ENCODE results near the gene MASP1.
A peak's percentile ranks its signal among the peaks of the same experiment; 100 is the strongest.

MASP1 gene

GRCh38 chr3:187305881-187306280 is 14.3 kb upstream of the MASP1 start:
- in situ Hi-C loops (cut with HindIII; ENCODE audit: low pct_ligation_motif_present, low sequenced_read_pairs) = no loop called here
- Histone ChIP-seq H3K27ac (no peak overlapping the region), H3K36me3 (replicated peaks) (no peaks in the 10 kb centered on the region), H3K4me3 (ENCODE audit: low read depth, low read length) (no peak overlapping the region), H3K27me3 (replicated peaks) (no peaks in the 10 kb centered on the region)
- no peak for TF ChIP-seq CTCF (IDR thresholded peaks at IDR 0.05; ENCODE audit: low read depth, low read length, missing control alignments)
- DNase-seq = no peak

DNA sequence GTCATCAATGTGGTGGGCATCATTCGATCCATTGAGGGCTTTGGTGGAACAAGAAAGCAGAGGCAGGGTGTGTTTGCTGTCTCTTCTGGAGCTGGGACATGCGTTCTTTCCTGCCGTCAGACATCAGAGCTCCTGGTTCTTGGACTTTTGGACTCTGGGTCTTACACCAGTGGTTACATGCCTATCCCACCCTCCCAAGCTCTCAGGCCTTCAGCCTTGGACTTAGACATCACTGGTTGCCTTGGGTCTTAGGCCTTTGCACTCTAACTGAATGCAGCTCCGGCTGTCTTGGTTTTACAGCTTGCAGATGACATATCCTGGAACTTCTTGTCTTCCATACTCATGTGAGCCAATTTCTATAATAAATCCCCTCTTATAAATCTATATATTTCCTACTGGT is 8.1 kb upstream of the MASP1 start:
- in situ Hi-C loops (cut with HindIII; ENCODE audit: low pct_ligation_motif_present, low sequenced_read_pairs) = no loop called here
- no peaks in the 10 kb centered on the region for H3K27me3 ChIP-seq (replicated peaks)
- no peaks in the 10 kb centered on the region for H3K36me3 ChIP-seq (replicated peaks)
- DNase-seq = no peak
- no peak overlapping the region for H3K4me3 ChIP-seq (ENCODE audit: low read depth, low read length)
- no peak overlapping the region for H3K27ac ChIP-seq
- no peak for TF ChIP-seq CTCF (IDR thresholded peaks at IDR 0.05; ENCODE audit: low read depth, low read length, missing control alignments)

GRCh38 chr3:187296911-187297310 is 5.4 kb upstream of the MASP1 start:
- in situ Hi-C loops (cut with HindIII; ENCODE audit: low pct_ligation_motif_present, low sequenced_read_pairs) = no loop called here
- Histone ChIP-seq H3K4me3 (ENCODE audit: low read depth, low read length) (no peak overlapping the region), H3K27ac (no peak overlapping the region), H3K36me3 (replicated peaks) (no peaks in the 10 kb centered on the region), H3K27me3 (replicated peaks) (no peaks in the 10 kb centered on the region)
- no peak for TF ChIP-seq CTCF (IDR thresholded peaks at IDR 0.05; ENCODE audit: low read depth, low read length, missing control alignments)
- no peak for DNase-seq

DNA sequence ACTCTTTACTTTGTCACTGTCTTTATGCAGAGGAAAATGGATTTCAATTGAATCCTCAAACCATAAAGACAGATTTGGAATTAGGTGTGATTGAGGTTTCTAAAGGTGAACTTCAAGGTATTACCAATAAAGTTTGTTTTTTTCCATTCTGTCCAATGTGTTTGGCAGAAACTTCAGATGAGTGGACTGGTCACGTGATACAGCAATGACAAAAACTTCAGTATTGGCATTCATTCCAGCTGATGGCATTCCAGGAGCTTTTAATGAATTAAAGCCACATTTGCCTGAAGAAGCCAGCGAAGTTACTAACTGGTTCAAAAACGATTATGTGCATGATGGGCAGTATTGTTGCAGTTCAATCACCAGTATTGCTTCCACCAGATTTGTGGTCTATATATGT is 4.5 kb upstream of the MASP1 start:
- no peak overlapping the region for H3K4me3 ChIP-seq (ENCODE audit: low read depth, low read length)
- no peaks in the 10 kb centered on the region for H3K27me3 ChIP-seq (replicated peaks)
- no peak for TF ChIP-seq CTCF (IDR thresholded peaks at IDR 0.05; ENCODE audit: low read depth, low read length, missing control alignments)
- H3K36me3 ChIP-seq (replicated peaks) = no peaks in the 10 kb centered on the region
- in situ Hi-C loops (cut with HindIII; ENCODE audit: low pct_ligation_motif_present, low sequenced_read_pairs) = no loop called here
- no peak overlapping the region for H3K27ac ChIP-seq
- DNase-seq = no peak

- peak; percentile 36 for TF ChIP-seq CTCF (IDR thresholded peaks at IDR 0.05; ENCODE audit: low read depth, low read length, missing control alignments)
- Histone ChIP-seq H3K27me3 (replicated peaks) (no peaks in the 10 kb centered on the region), H3K4me3 (ENCODE audit: low read depth, low read length) (no peak overlapping the region), H3K36me3 (replicated peaks) (no peaks in the 10 kb centered on the region), H3K27ac (no peak overlapping the region)
- in situ Hi-C loops (cut with HindIII; ENCODE audit: low pct_ligation_motif_present, low sequenced_read_pairs) = no loop called here
- no peak for DNase-seq
Measured at GRCh38 chr3:187295316-187296034, 3.9 kb upstream of the MASP1 start.
